ENCODE measurements around the gene PIEZO1.
A peak's percentile ranks its signal among the peaks of the same experiment; 100 is the strongest.

PIEZO1 gene

GRCh38 chr16:88733630-88734360 is 51.2 kb downstream of the PIEZO1 start:
- DNase-seq (ENCODE audit: low read depth in 2 of 2) = no peak
- no peak for TF ChIP-seq CTCF (IDR thresholded peaks at IDR 0.05; ENCODE audit: low read depth, low read length)
- H3K4me3 ChIP-seq (replicated peaks in 1 of 2; ENCODE audit: low read depth in 2 of 2, low read length in 2 of 2) = no peak overlapping the region

DNA sequence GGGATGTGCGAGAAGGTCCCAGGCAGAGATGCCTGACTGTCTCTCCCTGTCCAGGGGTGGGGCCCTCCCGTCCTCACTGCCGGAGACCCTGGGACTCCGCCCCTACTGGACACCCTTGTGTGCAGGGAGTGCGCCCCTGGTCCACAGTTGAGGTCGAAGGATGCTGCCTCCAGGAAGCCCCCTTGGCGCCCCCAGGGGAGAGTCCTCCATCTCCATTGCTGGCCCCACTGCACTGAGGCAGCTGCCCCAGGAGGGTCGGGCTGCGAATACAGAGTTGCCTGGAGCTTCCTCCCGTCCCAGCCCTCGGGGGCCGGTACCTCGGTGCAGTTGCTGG is 52.1 kb downstream of the PIEZO1 start:
- DNase-seq (ENCODE audit: low read depth in 2 of 2) = no peak
- no peak overlapping the region for H3K4me3 ChIP-seq (replicated peaks in 1 of 2; ENCODE audit: low read depth in 2 of 2, low read length in 2 of 2)
- TF ChIP-seq CTCF (IDR thresholded peaks at IDR 0.05; ENCODE audit: low read depth, low read length) = no peak

- DNase-seq (ENCODE audit: low read depth in 2 of 2) = no peak
- no peak overlapping the region for H3K4me3 ChIP-seq (replicated peaks in 1 of 2; ENCODE audit: low read depth in 2 of 2, low read length in 2 of 2)
- no peak for TF ChIP-seq CTCF (IDR thresholded peaks at IDR 0.05; ENCODE audit: low read depth, low read length)
Observed at GRCh38 chr16:88732172-88732960, 52.7 kb downstream of the PIEZO1 start.

DNA sequence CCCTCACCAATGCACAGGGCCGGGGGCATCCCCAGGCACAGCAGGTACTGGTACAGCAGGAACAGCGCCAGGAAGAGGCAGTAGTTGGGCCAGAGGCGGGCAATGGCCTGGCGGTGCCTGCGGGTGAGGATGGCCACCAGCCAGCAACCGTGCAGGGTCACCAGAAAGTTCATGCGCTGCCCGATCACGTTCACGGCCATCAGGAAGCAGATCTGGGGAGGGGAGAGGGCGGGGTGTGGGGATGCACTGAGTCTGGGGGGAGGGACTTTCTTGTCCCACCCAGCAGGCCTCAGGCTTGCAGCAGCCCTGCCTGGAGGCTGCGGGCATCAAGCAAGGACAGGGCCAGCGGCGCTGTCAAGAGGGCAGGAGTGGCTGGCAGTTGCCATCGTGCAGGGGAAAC is 53.3 kb downstream of the PIEZO1 start:
- TF ChIP-seq CTCF (IDR thresholded peaks at IDR 0.05; ENCODE audit: low read depth, low read length) = no peak
- H3K4me3 ChIP-seq (replicated peaks in 1 of 2; ENCODE audit: low read depth in 2 of 2, low read length in 2 of 2) = no peak overlapping the region
- peak in 1 of 2 donors; percentile 18 for DNase-seq (ENCODE audit: low read depth in 2 of 2)

DNA sequence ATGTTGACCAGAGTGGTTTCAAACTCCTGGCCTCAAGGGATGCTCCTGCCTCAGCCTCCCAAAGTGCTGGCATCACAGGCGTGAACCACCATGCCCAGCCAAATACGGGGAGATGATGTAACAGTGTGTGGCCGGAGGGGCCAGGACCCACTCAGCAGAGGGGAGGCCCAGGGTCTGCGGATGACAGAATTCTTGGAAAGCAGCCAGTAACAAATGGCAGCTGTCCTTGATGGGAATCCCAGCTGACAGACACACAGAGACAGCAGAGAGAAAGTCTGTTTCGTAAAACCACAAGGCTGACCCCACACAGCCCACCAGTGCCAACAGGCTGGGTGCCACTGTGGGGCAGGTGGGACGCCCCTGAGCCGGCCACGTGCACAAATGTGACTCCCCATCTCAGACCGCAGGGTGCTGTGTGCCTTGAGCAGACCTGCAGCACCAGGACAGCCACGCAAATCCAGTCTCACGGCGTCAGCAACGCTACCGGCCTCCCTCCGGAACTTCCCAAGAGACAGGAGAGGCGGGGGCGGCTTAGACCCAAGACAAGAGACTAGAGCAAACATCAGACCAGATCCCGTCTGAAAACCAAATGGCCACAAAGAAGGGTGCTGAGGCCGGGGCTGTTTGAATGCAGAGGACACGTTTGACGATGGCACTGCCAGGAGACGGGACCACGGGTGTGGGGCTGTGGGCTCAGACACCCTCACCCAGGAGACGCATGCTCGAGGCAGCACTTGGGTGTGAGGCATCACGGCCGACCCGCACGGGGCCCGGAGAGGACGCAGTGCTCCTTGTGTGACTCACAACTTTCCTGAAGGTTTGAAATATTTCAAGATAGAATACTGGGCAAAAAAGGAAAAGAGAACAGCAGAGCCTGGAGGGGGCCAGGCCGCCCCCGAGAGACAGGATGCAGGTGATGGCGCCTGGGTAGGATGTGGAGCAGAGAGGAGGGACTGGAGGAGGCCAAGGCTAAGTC is 54.1 kb downstream of the PIEZO1 start:
- H3K4me3 ChIP-seq (replicated peaks in 1 of 2; ENCODE audit: low read depth in 2 of 2, low read length in 2 of 2) = no peak overlapping the region
- peak in 1 of 2 donors; percentile 35 for DNase-seq (ENCODE audit: low read depth in 2 of 2)
- TF ChIP-seq CTCF (IDR thresholded peaks at IDR 0.05; ENCODE audit: low read depth, low read length) = no peak

DNA sequence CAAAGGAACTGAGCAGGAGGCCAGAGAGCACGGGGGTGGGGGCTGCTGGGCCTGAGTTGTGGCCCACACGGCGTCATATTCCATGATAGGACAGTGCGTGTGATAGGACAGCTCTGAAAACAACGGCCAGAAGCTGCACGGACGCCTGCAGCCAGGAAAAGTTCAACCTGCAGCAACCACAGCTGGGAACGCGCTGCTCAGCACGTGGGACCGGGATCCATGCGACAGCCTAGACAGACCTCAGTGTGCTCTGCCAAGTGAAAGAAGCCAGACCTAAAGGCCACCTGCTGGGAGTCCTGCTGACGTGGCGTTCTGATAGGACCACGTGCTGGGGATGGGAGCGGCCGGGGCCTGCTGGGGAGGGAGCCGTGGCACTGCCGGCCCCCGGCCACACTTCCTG is 57.1 kb downstream of the PIEZO1 start:
- no peak for TF ChIP-seq CTCF (IDR thresholded peaks at IDR 0.05; ENCODE audit: low read depth, low read length)
- no peak for DNase-seq (ENCODE audit: low read depth in 2 of 2)
- no peak overlapping the region for H3K4me3 ChIP-seq (replicated peaks in 1 of 2; ENCODE audit: low read depth in 2 of 2, low read length in 2 of 2)
